Measurements from ENCODE around the gene NKX6-2. TPM values are rescaled to one million over a fixed set of nuclear protein-coding genes. Genes with fewer than 3 reads are reported as not detected.

The NKX6-2 gene
- total RNA-seq, 4 donors from 2014 or later = not detected

DNA sequence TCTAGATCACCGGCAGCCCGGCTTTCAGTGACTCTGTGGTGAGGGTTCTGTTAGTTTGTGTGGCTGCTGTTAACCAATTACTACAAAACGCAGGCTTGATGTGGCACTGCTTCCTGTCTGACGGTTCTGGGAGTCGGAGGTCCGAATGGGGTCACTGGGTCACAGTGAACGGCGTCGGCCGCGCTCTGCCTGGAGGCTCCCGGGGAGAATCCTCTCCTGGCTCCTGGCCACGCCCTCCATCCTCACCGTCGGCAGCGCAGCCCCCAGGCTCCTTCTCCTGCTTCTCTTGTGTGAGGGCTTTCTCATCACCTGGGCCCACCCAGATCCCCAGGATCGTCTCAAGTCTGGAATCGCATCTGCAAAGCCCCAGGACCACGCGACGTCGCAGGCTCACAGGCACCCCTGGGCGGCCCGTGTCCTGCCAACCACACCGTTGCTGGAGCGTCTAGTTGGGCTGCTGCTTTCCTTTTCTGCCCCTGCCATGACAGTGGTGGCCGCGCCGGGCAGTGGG lies 31.8 kb upstream of the NKX6-2 start:
- 84% methylated on average over 29 of the region's 29 CpGs; no CpG with 5 or more reads in 1 of the 2 donors for WGBS, 2 donors (ENCODE audit: low coverage in 1 of 2)
- Histone ChIP-seq H3K9me3 (no peaks in the 10 kb centered on the region), H3K36me3 (no peaks in the 10 kb centered on the region), H3K27ac (no peak overlapping the region), H3K4me3 (no peak overlapping the region), H3K4me1 (no peaks in the 10 kb centered on the region), H3K27me3 (peaks cover 15% of the 10 kb centered on the region)
- in situ Hi-C loops (cut with MboI; ENCODE audit: low pct_ligation_motif_present in 1 of 4, low pct_unique_long_range_greater_than_20kb in 1 of 4, low sequenced_read_pairs in 3 of 4) (no loop called here), intact Hi-C loops (cut with DNase I; ENCODE audit: low total_unique reads) (loop anchor here (5.0 kb wide), 1 partner anchor 1290 kb away; no protein-coding TSS in a partner anchor)
- TF ChIP-seq, protein P1, sequence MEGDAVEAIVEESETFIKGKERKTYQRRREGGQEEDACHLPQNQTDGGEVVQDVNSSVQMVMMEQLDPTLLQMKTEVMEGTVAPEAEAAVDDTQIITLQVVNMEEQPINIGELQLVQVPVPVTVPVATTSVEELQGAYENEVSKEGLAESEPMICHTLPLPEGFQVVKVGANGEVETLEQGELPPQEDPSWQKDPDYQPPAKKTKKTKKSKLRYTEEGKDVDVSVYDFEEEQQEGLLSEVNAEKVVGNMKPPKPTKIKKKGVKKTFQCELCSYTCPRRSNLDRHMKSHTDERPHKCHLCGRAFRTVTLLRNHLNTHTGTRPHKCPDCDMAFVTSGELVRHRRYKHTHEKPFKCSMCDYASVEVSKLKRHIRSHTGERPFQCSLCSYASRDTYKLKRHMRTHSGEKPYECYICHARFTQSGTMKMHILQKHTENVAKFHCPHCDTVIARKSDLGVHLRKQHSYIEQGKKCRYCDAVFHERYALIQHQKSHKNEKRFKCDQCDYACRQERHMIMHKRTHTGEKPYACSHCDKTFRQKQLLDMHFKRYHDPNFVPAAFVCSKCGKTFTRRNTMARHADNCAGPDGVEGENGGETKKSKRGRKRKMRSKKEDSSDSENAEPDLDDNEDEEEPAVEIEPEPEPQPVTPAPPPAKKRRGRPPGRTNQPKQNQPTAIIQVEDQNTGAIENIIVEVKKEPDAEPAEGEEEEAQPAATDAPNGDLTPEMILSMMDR (IDR thresholded peaks at IDR 0.05) = no peak
- no peak for TF ChIP-seq POLR2A (IDR thresholded peaks at IDR 0.05)
- no peak for TF ChIP-seq EP300 (IDR thresholded peaks at IDR 0.05; ENCODE audit: low read depth)
- no peak for TF ChIP-seq POLR2AphosphoS5 (IDR thresholded peaks at IDR 0.05)
- DNase-seq = no peak

DNA sequence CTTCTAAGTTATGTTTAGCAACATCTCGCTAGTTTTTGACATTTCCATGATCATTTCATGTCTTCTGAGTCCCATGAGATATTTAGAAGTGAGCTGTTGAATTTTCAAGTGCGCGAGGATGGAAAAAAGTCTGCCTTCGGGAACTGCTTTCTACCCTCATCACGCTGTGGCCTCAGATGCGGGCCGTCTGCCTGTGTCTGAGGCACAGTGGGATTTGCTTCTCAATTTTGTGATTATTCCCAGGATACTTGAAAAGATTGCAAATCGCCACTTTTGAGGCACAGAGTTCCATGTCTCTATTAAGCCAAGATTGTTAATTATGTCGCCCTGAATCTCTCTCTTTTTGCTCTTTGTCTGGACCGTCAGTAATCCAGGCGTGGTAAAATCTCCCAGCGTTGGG lies 30.8 kb upstream of the NKX6-2 start:
- no peak for DNase-seq
- Histone ChIP-seq H3K9me3 (no peaks in the 10 kb centered on the region), H3K27me3 (peaks cover 15% of the 10 kb centered on the region), H3K4me3 (no peak overlapping the region), H3K4me1 (no peaks in the 10 kb centered on the region), H3K27ac (no peak overlapping the region), H3K36me3 (no peaks in the 10 kb centered on the region)
- intact Hi-C loops (cut with DNase I; ENCODE audit: low total_unique reads) = loop anchor here (5.0 kb wide), 1 partner anchor 1289 kb away; no protein-coding TSS in a partner anchor
- no peak for TF ChIP-seq POLR2AphosphoS5 (IDR thresholded peaks at IDR 0.05)
- TF ChIP-seq, protein P1 (IDR thresholded peaks at IDR 0.05) = no peak
- TF ChIP-seq POLR2A (IDR thresholded peaks at IDR 0.05) = no peak
- no peak for TF ChIP-seq EP300 (IDR thresholded peaks at IDR 0.05; ENCODE audit: low read depth)
- 70 to 74% methylated on average over 9 to 12 of the region's 12 CpGs for WGBS, 2 donors (ENCODE audit: low coverage in 1 of 2)
- in situ Hi-C loops (cut with MboI; ENCODE audit: low pct_ligation_motif_present in 1 of 4, low pct_unique_long_range_greater_than_20kb in 1 of 4, low sequenced_read_pairs in 3 of 4) = no loop called here

DNA sequence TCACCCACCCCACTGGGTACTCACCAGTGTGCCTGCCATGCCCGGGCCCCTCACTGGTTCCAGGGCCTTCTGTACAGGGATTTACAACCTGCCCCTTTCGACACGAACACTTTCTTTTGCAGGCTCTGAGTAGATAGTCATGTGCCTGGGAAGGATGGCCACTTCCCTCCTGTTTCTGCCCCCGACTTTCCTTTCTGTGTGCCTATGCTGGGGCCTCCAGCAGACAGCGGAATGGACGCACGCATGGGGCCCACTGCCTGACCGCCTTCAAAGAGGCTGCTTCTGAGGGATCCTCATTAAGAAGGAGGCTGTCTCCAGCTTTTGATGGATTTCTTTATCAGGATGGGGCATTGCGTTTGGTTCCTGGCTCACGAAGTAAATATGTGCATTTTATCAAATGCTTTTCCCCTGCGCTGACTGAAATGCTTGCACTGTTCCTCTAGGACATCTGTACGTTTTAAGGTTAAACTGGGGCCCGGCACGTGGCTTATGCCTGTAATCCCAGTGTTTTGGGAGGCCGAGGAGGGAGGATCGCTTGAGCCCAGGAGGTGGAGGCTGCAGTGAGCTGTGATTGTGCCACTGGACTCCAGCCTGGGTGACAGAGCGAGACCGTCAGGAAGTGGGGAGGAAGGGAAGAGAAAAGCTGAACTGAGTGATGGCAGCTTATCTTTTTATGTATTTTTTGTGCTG lies 29.4 kb upstream of the NKX6-2 start:
- no peak for TF ChIP-seq POLR2AphosphoS5 (IDR thresholded peaks at IDR 0.05)
- TF ChIP-seq, protein P1 (IDR thresholded peaks at IDR 0.05) = no peak
- intact Hi-C loops (cut with DNase I; ENCODE audit: low total_unique reads) (loop anchor here (5.0 kb wide), 1 partner anchor 1288 kb away; no protein-coding TSS in a partner anchor), in situ Hi-C loops (cut with MboI; ENCODE audit: low pct_ligation_motif_present in 1 of 4, low pct_unique_long_range_greater_than_20kb in 1 of 4, low sequenced_read_pairs in 3 of 4) (no loop called here)
- WGBS, 2 donors (ENCODE audit: low coverage in 1 of 2) = 80 to 84% methylated on average over 9 to 18 of the region's 18 CpGs
- peaks cover 15% of the 10 kb centered on the region for H3K27me3 ChIP-seq
- no peak overlapping the region for H3K27ac ChIP-seq
- H3K4me1 ChIP-seq = no peaks in the 10 kb centered on the region
- H3K4me3 ChIP-seq = no peak overlapping the region
- H3K36me3 ChIP-seq = no peaks in the 10 kb centered on the region
- DNase-seq = no peak
- H3K9me3 ChIP-seq = no peaks in the 10 kb centered on the region

DNA sequence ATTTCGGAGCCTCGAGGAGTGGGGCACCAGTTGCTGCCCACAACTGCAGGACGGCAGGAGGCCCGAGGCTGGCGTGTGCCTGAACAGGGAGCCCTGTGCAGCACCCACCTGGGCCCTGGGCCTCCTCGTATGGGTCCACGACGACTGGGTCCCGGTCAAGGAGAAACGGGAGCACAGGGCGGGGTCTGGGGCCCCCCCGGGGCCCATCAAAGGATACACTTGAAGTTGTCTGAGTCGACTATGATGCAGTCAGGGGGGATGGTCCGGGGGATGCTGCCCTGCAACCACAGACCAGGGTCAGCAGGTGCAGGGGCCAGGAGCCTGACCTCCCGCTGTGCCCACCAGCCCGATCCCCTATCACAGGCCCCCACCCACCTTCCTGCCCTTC lies 28.5 kb upstream of the NKX6-2 start:
- peak; percentile 0 for DNase-seq
- 75 to 88% methylated on average over 2 to 16 of the region's 16 CpGs for WGBS, 2 donors (ENCODE audit: low coverage in 1 of 2)
- Histone ChIP-seq H3K27me3 (peaks cover 15% of the 10 kb centered on the region), H3K9me3 (no peaks in the 10 kb centered on the region), H3K36me3 (no peaks in the 10 kb centered on the region), H3K27ac (no peak overlapping the region), H3K4me3 (no peak overlapping the region), H3K4me1 (no peaks in the 10 kb centered on the region)
- intact Hi-C loops (cut with DNase I; ENCODE audit: low total_unique reads) = no loop called here
- TF ChIP-seq EP300 (IDR thresholded peaks at IDR 0.05; ENCODE audit: low read depth) (no peak), POLR2A (IDR thresholded peaks at IDR 0.05) (no peak), POLR2AphosphoS5 (IDR thresholded peaks at IDR 0.05) (no peak)
- TF ChIP-seq, protein P1 (IDR thresholded peaks at IDR 0.05) = no peak
- in situ Hi-C loops (cut with MboI; ENCODE audit: low pct_ligation_motif_present in 1 of 4, low pct_unique_long_range_greater_than_20kb in 1 of 4, low sequenced_read_pairs in 3 of 4) = no loop called here
